Keratinocyte (primary cell): ENCODE measurements around the gene DDX31.

Source experiments
- CTCF ChIP-seq, 3 experiments: IDR thresholded peaks in 1 of 3; conservative IDR thresholded peaks in 1 of 3; optimal IDR thresholded peaks in 1 of 3; 2 replicates in 2 of 3; 3 replicates in 1 of 3; pipeline versions ENCODE3 to v1.5.1; 2011; ENCODE audit warnings: low read length in 3 of 3, mild to moderate bottlenecking in 3 of 3, moderate library complexity in 2 of 3, control low read depth in 1 of 3, inconsistent platforms in 1 of 3; ENCODE audit not compliant: insufficient read depth in 2 of 3; ENCODE audit errors: extremely low read depth in 1 of 3
- EZH2 ChIP-seq: IDR thresholded peaks from one replicate; pipeline ENCODE4 v1.6.1; 2012; ENCODE audit warnings: inconsistent platforms, mild to moderate bottlenecking, low read length, moderate library complexity

GRCh38 chr9:132590037-132590317 is 79.8 kb downstream of the DDX31 start:
- TF ChIP-seq CTCF (optimal IDR thresholded peaks at IDR 0.05 in 1 of 3, IDR thresholded peaks at IDR 0.05 in 1 of 3, conservative IDR thresholded peaks at IDR 0.05 in 1 of 3; ENCODE audit: extremely low read depth in 1 of 3, insufficient read depth in 2 of 3, low read length in 3 of 3) (no peak), EZH2 (no peak)
